Measurements from ENCODE around the gene PCNX4. TPM values are rescaled to one million over a fixed set of nuclear protein-coding genes. Genes with fewer than 3 reads are reported as not detected.

The PCNX4 gene
- total and polyA plus RNA-seq, 8 donors = 9.5 to 24.0 (median 16.1) TPM

- Histone ChIP-seq H3K4me3 (peak overlapping the region in 1 of 4 donors; percentile 61), H3K9me3 (no peaks in the 10 kb centered on the region), H3K27ac (no peak overlapping the region), H3K27me3 (no peaks in the 10 kb centered on the region), H3K4me1 (peaks cover 0 to 11% (median 7%) of the 10 kb centered on the region in 3 donors), H3K36me3 (peaks cover 0 to 4% (median 0%) of the 10 kb centered on the region in 3 donors)
- intact Hi-C loops (cut with DNase I) = loop anchor here in 1 of 3 donors (10.0 kb wide), 1 partner anchor 61 kb away; no protein-coding TSS in a partner anchor
- no peak for DNase-seq
- no peak for FAIRE-seq
- TF ChIP-seq CTCF (IDR thresholded peaks at IDR 0.05) = no peak
- ATAC-seq = no peak
Measured at GRCh38 chr14:60093606-60094005, 1.9 kb downstream of the PCNX4 start.

- no peak for TF ChIP-seq CTCF (IDR thresholded peaks at IDR 0.05)
- Histone ChIP-seq H3K4me3 (no peak overlapping the region), H3K9me3 (no peaks in the 10 kb centered on the region), H3K27ac (no peak overlapping the region), H3K36me3 (peaks cover 0 to 4% (median 0%) of the 10 kb centered on the region in 3 donors), H3K27me3 (no peaks in the 10 kb centered on the region), H3K4me1 (peaks cover 0 to 11% (median 7%) of the 10 kb centered on the region in 3 donors)
- FAIRE-seq = no peak
- intact Hi-C loops (cut with DNase I) = loop anchor here in 1 of 3 donors (10.0 kb wide), 1 partner anchor 60 kb away; no protein-coding TSS in a partner anchor
- no peak for DNase-seq
- ATAC-seq = no peak
- 59 to 62% methylated on average over 5 of the region's 5 CpGs for WGBS, 2 donors
Measured at GRCh38 chr14:60094306-60094897, 2.7 kb downstream of the PCNX4 start.

GRCh38 chr14:60095231-60095630, 3.5 kb downstream of the PCNX4 start:
- Histone ChIP-seq H3K4me3 (no peak overlapping the region), H3K9me3 (no peaks in the 10 kb centered on the region), H3K36me3 (peaks cover 0 to 4% (median 0%) of the 10 kb centered on the region in 3 donors), H3K27me3 (no peaks in the 10 kb centered on the region), H3K4me1 (peaks cover 0 to 11% (median 7%) of the 10 kb centered on the region in 3 donors), H3K27ac (no peak overlapping the region)
- intact Hi-C loops (cut with DNase I) = loop anchor here in 1 of 3 donors (10.0 kb wide), 1 partner anchor 60 kb away; no protein-coding TSS in a partner anchor
- no peak for TF ChIP-seq CTCF (IDR thresholded peaks at IDR 0.05)
- FAIRE-seq (no peak), DNase-seq (no peak), ATAC-seq (no peak)

- no peak for DNase-seq
- intact Hi-C loops (cut with DNase I) = loop anchor here in 1 of 3 donors (10.0 kb wide), 1 partner anchor 59 kb away; no protein-coding TSS in a partner anchor
- Histone ChIP-seq H3K27ac (no peak overlapping the region), H3K4me3 (no peak overlapping the region), H3K9me3 (no peaks in the 10 kb centered on the region), H3K27me3 (no peaks in the 10 kb centered on the region), H3K36me3 (peaks cover 0 to 4% (median 0%) of the 10 kb centered on the region in 3 donors), H3K4me1 (peaks cover 0 to 11% (median 7%) of the 10 kb centered on the region in 3 donors)
- ATAC-seq = no peak
- FAIRE-seq = no peak
- no peak for TF ChIP-seq CTCF (IDR thresholded peaks at IDR 0.05)
- WGBS, 2 donors = 48 to 77% methylated on average over 3 of the region's 3 CpGs
Measured at GRCh38 chr14:60095781-60096450, 4.2 kb downstream of the PCNX4 start.
